HG02763 (cell line): ENCODE measurements around the gene CLDN34.

ENCODE experiments used
- ATAC-seq: cut with Tn5 transposase; IDR thresholded peaks from one replicate; pipeline ENCODE4 v1.9.1; 2021; ENCODE audit warnings: mild to moderate bottlenecking, moderate library complexity; ENCODE audit not compliant: unreplicated experiment

Gene CLDN34

GRCh38 chrX:10015723-10016518, 48.8 kb downstream of the CLDN34 start:
- peak; percentile 28 for ATAC-seq

- ATAC-seq: no peak
Observed at GRCh38 chrX:10016519-10017132, 49.5 kb downstream of the CLDN34 start.

GRCh38 chrX:10017872-10018271, 50.7 kb downstream of the CLDN34 start:
- ATAC-seq: no peak
